Tibial nerve (tissue), 4 donors: Measurements from ENCODE around the gene ASB13. TPM values are rescaled to one million over a fixed set of nuclear protein-coding genes. Genes with fewer than 3 reads are reported as not detected.

Experiments
- DNase-seq, 2 donors: peaks; one replicate each; pipeline ENCODE4 v3.0.0-alpha.2; 2019; ENCODE audit warnings: low spot score in 2 of 2
- H3K27ac ChIP-seq, 4 donors: fragments of 200-600 bp; sonication (generic) in 3 of 4; one replicate each; pipeline ENCODE4 v1.5.1; 2017 to 2019; ENCODE audit warnings: mild to moderate bottlenecking in 1 of 4
- H3K27me3 ChIP-seq, 2 donors: fragments of 200-600 bp; sonication (generic) in 1 of 2; one replicate each; pipeline versions ENCODE4 v1.5.1 to v1.6.0; 2017 to 2019
- H3K36me3 ChIP-seq, 3 donors: fragments of 200-600 bp; sonication (generic); one replicate each; pipeline ENCODE4 v1.5.1; 2018 to 2019
- H3K4me1 ChIP-seq, 4 donors: fragments of 200-600 bp; sonication (generic) in 3 of 4; one replicate each; pipeline ENCODE4 v1.5.1; 2017 to 2019
- H3K4me3 ChIP-seq, 4 donors: fragments of 200-600 bp; sonication (generic) in 3 of 4; one replicate each; pipeline ENCODE4 v1.5.1; 2017 to 2019; ENCODE audit warnings: mild to moderate bottlenecking in 1 of 4, moderate library complexity in 1 of 4
- H3K9me3 ChIP-seq, 4 donors: fragments of 200-600 bp; sonication (generic) in 3 of 4; one replicate each; pipeline ENCODE4 v1.5.1; 2017 to 2019
- EP300 ChIP-seq, 2 donors: sonication (generic); formaldehyde crosslinking; IDR thresholded peaks; one replicate each; pipeline ENCODE4 v1.6.1; 2017; ENCODE audit warnings: antibody characterized with exemption in 2 of 2, mild to moderate bottlenecking in 1 of 2
- POLR2A ChIP-seq, 2 donors: fragments of 450-650 bp; IDR thresholded peaks; one replicate each; pipeline ENCODE4 v1.6.1; 2017; ENCODE audit warnings: antibody characterized with exemption in 2 of 2, mild to moderate bottlenecking in 2 of 2, moderate library complexity in 2 of 2
- WGBS, 2 donors: methylation state at CpG; one replicate each; pipeline ENCODE4 v1.1.5; 2018; 5-methylcytosine and 5-hydroxymethylcytosine counted together
- total RNA-seq, 4 donors: library from RNA; depleted of rRNA; stranded (reverse); fragments of >200 nt; gene quantifications; one replicate each; pipeline ENCODE4 v1.1.0, GENCODE V29; 2016
- TF ChIP-seq, protein P1 (sequence below), 5 experiments: fragments of 200-600 bp in 3 of 5; fragments of 450-650 bp in 2 of 5; sonication (generic) in 3 of 5; IDR thresholded peaks; one replicate each; pipeline ENCODE4 v1.5.1; 2016 to 2019; ENCODE audit warnings: antibody characterized with exemption in 5 of 5, mild to moderate bottlenecking in 3 of 5, moderate library complexity in 2 of 5

ASB13 gene
- total RNA-seq, 4 donors from 2014 or later: 18.3 to 39.2 (median 32.3) TPM

DNA sequence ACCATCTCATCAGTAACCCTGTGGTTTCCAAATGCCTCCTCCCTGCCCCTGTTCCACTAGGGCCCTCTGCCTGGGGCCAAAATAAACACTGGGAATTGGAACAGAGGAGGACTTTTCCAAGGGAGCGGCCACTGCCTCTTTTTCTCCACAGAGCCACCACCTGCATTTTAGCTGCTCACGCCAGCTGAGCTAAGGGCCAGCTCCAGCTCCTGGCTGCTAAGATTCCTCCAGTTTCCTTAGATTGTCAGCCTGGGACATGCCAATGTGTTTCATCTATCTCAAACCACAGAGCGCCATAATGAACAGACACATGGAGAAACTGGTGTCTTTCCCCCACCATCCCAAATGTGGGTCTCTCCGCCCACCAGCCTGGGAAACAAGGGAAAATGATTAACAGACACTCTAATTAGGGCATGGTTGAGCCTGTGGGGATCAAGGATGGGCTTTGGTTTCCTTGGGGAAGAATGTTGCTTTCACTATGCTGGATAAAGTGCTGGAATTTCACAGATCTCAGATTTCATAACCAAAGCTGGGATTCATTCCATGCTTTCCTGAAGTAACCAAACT, 52.2 kb downstream of the ASB13 start:
- peaks cover 0 to 57% (median 15%) of the 10 kb centered on the region in 4 donors for H3K4me1 ChIP-seq
- WGBS, 2 donors: 64 to 69% methylated on average over 4 of the region's 4 CpGs
- peak overlapping the region in 3 of 4 donors; percentile 9 to 70 (median 69) for H3K27ac ChIP-seq
- H3K27me3 ChIP-seq: no peaks in the 10 kb centered on the region
- no peak for DNase-seq
- no peaks in the 10 kb centered on the region for H3K36me3 ChIP-seq
- no peak overlapping the region for H3K4me3 ChIP-seq
- no peaks in the 10 kb centered on the region for H3K9me3 ChIP-seq
- TF ChIP-seq, protein P1, sequence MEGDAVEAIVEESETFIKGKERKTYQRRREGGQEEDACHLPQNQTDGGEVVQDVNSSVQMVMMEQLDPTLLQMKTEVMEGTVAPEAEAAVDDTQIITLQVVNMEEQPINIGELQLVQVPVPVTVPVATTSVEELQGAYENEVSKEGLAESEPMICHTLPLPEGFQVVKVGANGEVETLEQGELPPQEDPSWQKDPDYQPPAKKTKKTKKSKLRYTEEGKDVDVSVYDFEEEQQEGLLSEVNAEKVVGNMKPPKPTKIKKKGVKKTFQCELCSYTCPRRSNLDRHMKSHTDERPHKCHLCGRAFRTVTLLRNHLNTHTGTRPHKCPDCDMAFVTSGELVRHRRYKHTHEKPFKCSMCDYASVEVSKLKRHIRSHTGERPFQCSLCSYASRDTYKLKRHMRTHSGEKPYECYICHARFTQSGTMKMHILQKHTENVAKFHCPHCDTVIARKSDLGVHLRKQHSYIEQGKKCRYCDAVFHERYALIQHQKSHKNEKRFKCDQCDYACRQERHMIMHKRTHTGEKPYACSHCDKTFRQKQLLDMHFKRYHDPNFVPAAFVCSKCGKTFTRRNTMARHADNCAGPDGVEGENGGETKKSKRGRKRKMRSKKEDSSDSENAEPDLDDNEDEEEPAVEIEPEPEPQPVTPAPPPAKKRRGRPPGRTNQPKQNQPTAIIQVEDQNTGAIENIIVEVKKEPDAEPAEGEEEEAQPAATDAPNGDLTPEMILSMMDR (IDR thresholded peaks at IDR 0.05): no peak
- TF ChIP-seq EP300 (IDR thresholded peaks at IDR 0.05) (peak in 1 of 2 donors; percentile 60), POLR2A (IDR thresholded peaks at IDR 0.05) (no peak)

DNA sequence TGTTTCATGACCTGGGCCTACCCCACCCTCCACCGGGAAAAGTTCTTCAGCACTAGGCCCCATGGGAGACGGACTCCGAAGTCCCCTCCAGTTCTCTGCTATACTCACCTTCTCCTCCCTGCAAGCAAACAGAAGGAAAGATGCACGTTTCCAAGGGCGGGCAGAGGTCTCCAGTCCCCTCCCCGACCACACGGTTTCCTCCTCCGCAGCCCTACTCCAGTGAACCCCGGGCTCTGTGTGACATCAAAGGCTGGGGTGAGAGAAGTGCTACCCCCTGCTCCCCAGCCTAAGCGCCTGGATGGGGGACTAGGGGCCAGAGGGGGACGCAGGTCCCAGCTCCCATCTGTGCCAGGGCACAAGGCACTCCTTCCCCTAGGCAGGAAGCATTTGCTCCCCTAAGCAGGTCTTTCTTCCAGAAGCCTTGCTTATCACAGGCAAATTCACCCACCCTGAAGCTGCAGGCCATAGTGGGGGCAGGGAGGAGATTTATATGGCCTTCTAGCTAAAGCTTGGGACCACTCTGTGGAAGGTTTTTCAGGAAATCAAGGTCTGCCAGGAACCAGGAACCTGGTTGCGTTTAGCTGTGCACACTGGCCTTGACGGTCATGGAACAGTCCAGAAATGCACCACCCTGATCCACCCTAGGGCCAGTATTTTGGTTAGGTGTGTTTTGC, 52.8 kb downstream of the ASB13 start:
- no peak for TF ChIP-seq EP300 (IDR thresholded peaks at IDR 0.05)
- TF ChIP-seq, protein P1 (IDR thresholded peaks at IDR 0.05): no peak
- TF ChIP-seq POLR2A (IDR thresholded peaks at IDR 0.05): no peak
- DNase-seq: no peak
- Histone ChIP-seq H3K27ac (peak overlapping the region in 1 of 4 donors; percentile 69), H3K4me3 (no peak overlapping the region), H3K9me3 (no peaks in the 10 kb centered on the region), H3K4me1 (peaks cover 0 to 50% (median 9%) of the 10 kb centered on the region in 4 donors), H3K27me3 (no peaks in the 10 kb centered on the region), H3K36me3 (no peaks in the 10 kb centered on the region)
- WGBS, 2 donors: 72 to 83% methylated on average over 13 of the region's 13 CpGs

DNA sequence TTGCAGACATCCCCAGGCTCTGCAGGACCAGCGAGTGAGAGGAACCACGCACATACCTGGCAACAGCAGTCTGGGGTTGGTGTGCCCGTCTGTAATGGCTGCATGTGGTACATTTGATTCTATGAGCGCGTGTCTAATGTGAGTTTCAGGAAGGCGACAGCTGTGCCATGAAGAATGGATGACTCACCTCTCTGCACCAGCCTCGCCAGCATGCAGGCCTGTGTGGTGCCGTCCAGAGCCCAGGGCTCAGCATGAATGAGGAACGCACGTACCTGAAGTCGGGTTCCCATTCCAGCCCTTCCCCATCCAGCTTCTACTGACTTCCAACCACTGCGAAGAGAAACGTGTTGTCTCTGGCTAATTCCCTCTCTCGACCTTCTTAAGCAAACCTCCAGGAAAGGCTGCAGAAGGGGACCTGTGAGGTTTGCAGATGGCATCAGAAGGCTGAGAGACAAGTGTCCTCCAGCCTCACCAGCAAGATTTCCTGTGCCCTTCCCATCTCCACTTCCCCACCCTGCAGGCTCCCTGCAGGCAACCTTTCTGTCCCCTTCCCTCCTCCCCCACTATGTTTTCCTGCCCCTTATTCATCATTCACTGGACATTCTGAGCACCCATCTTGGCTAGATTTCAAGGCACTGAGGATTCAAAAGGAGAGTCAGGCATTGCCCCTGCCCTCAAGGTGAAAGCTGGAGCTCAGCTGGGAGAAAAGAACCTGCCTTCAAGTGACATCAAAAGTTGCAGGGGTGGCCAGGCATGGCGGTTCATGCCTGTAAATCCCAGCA, 54.3 kb downstream of the ASB13 start:
- no peak for DNase-seq
- WGBS, 2 donors: 93% methylated on average over 13 to 15 of the region's 15 CpGs
- no peaks in the 10 kb centered on the region for H3K27me3 ChIP-seq
- H3K36me3 ChIP-seq: no peaks in the 10 kb centered on the region
- no peak overlapping the region for H3K4me3 ChIP-seq
- H3K27ac ChIP-seq: no peak overlapping the region
- no peak for TF ChIP-seq POLR2A (IDR thresholded peaks at IDR 0.05)
- TF ChIP-seq, protein P1 (IDR thresholded peaks at IDR 0.05): no peak
- no peak for TF ChIP-seq EP300 (IDR thresholded peaks at IDR 0.05)
- H3K9me3 ChIP-seq: no peaks in the 10 kb centered on the region
- peaks cover 0 to 35% (median 3%) of the 10 kb centered on the region in 4 donors for H3K4me1 ChIP-seq

DNA sequence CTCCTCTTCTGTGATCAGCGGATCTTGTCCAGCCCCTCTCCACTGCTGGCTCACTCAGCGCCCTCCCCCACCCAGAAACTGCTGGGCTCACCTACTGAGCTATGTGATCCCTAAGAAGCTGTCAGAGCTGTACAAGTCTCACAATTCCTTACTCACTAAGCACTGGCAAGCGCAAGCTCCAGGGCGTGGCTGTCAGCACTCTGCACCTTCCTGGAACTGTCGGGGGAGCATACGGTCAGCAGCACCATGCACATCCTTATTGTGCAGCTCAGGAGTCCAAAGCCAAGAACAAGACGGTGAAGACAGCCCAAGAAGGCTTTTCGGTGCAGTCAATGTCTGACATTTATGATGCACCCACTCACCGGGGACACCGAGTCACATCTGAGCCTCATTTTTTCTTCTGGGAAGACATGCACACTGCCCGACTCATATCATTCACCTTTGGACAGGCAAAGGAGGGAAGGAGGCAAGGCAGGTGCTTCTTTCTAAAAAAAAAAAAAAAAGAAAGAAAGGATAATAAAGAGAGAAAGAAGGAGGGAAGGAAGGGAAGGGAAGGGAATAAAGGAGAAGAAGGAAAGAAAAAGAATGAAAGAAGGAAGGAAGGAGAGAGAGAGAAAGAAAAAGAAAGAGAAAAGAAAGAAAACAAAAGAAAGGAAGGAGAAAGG, 56.3 kb downstream of the ASB13 start:
- TF ChIP-seq POLR2A (IDR thresholded peaks at IDR 0.05) (no peak), EP300 (IDR thresholded peaks at IDR 0.05) (no peak)
- TF ChIP-seq, protein P1 (IDR thresholded peaks at IDR 0.05): no peak
- DNase-seq: no peak
- Histone ChIP-seq H3K36me3 (no peaks in the 10 kb centered on the region), H3K9me3 (no peaks in the 10 kb centered on the region), H3K27ac (peak overlapping the region in 1 of 4 donors; percentile 19), H3K4me3 (no peak overlapping the region), H3K27me3 (no peaks in the 10 kb centered on the region), H3K4me1 (peaks cover 0 to 20% (median 0%) of the 10 kb centered on the region in 4 donors)
- WGBS, 2 donors: 79% methylated on average over 11 of the region's 11 CpGs
